HepG2 (cell line): ENCODE data around the gene IL1RAP.

ENCODE experiments used
- BHLHE40 ChIP-seq: IDR thresholded peaks from 2 replicates; pipeline ENCODE4 v1.6.1; 2011; ENCODE audit warnings: low read length, improper control_type of control experiment
- EP300 ChIP-seq, 3 experiments: sonication (generic) in 1 of 3; formaldehyde crosslinking in 1 of 3; IDR thresholded peaks; 2 replicates each; pipeline versions ENCODE4 v1.5.1 to v1.6.1; 2011 to 2020; ENCODE audit warnings: low read depth in 2 of 3, low read length in 2 of 3, borderline replicate concordance in 1 of 3, improper control_type of control experiment in 1 of 3, mild to moderate bottlenecking in 1 of 3, missing genetic modification reagents in 1 of 3, moderate library complexity in 1 of 3
- ETV5 ChIP-seq: IDR thresholded peaks from 2 replicates; pipeline ENCODE4 v1.6.1; 2018; ENCODE audit warnings: missing biosample characterization, missing genetic modification reagents, inconsistent platforms, borderline replicate concordance
- FOXK1 ChIP-seq: sonication (generic); formaldehyde crosslinking; IDR thresholded peaks from 2 replicates; pipeline ENCODE4 v1.4.0; 2020; ENCODE audit warnings: low read depth, missing genetic modification reagents, borderline replicate concordance
- IKZF4 ChIP-seq: sonication (generic); formaldehyde crosslinking; IDR thresholded peaks from 2 replicates; pipeline ENCODE4 v1.5.1; 2020; ENCODE audit warnings: borderline replicate concordance, mild to moderate bottlenecking, low read depth, missing genetic modification reagents; ENCODE audit errors: not compliant biosample characterization
- JUN ChIP-seq: sonication (generic); formaldehyde crosslinking; IDR thresholded peaks from 2 replicates; pipeline ENCODE4 v1.4.0; 2020; ENCODE audit warnings: mild to moderate bottlenecking, missing genetic modification reagents
- POLR2A ChIP-seq, 2 experiments: IDR thresholded peaks; 2 replicates each; pipeline ENCODE4 v1.6.1; 2011; ENCODE audit warnings: low read depth in 2 of 2, low read length in 2 of 2, mild to moderate bottlenecking in 1 of 2, moderate library complexity in 1 of 2; ENCODE audit not compliant: insufficient read depth in 1 of 2
- SP1 ChIP-seq, 2 experiments: fragments of 450-650 bp in 1 of 2; sonication (generic) in 1 of 2; formaldehyde crosslinking in 1 of 2; IDR thresholded peaks; 2 replicates each; pipeline versions ENCODE4 v1.4.0 to v1.6.1; 2016 to 2020; ENCODE audit warnings: missing genetic modification reagents in 1 of 2
- YY1 ChIP-seq: IDR thresholded peaks from 2 replicates; pipeline ENCODE4 v1.6.1; 2011; ENCODE audit warnings: low read length, low read depth, moderate library complexity, mild to moderate bottlenecking; ENCODE audit not compliant: insufficient read depth, insufficient replicate concordance
- ZBTB33 ChIP-seq: sonication (generic); formaldehyde crosslinking; IDR thresholded peaks from 2 replicates; pipeline ENCODE4 v1.4.0; 2020; ENCODE audit warnings: missing genetic modification reagents
- ZNF326 ChIP-seq: sonication (generic); formaldehyde crosslinking; IDR thresholded peaks from 2 replicates; pipeline ENCODE4 v1.4.0; 2020; ENCODE audit warnings: missing genetic modification reagents, borderline replicate concordance
- ZNF543 ChIP-seq: sonication (generic); formaldehyde crosslinking; IDR thresholded peaks from 2 replicates; pipeline ENCODE4 v1.4.0; 2020; ENCODE audit warnings: mild to moderate bottlenecking, missing genetic modification reagents
- ZNF616 ChIP-seq: sonication (generic); formaldehyde crosslinking; IDR thresholded peaks from 2 replicates; pipeline ENCODE4 v1.5.0; 2020; ENCODE audit warnings: low read depth, mild to moderate bottlenecking, missing genetic modification reagents
- TF ChIP-seq, protein P1 (sequence below): sonication (generic); formaldehyde crosslinking; IDR thresholded peaks from 2 replicates; pipeline ENCODE4 v1.5.0; 2020; ENCODE audit warnings: mild to moderate bottlenecking, missing genetic modification reagents, moderate library complexity

- TF ChIP-seq FOXK1: no peak
- no peak for TF ChIP-seq ZNF543 (CRISPR knock-in tag)
- TF ChIP-seq SP1 (IDR thresholded peaks at IDR 0.05): no peak
- TF ChIP-seq SP1 (CRISPR knock-in tag; IDR thresholded peaks at IDR 0.05): no peak
- TF ChIP-seq, protein P1, sequence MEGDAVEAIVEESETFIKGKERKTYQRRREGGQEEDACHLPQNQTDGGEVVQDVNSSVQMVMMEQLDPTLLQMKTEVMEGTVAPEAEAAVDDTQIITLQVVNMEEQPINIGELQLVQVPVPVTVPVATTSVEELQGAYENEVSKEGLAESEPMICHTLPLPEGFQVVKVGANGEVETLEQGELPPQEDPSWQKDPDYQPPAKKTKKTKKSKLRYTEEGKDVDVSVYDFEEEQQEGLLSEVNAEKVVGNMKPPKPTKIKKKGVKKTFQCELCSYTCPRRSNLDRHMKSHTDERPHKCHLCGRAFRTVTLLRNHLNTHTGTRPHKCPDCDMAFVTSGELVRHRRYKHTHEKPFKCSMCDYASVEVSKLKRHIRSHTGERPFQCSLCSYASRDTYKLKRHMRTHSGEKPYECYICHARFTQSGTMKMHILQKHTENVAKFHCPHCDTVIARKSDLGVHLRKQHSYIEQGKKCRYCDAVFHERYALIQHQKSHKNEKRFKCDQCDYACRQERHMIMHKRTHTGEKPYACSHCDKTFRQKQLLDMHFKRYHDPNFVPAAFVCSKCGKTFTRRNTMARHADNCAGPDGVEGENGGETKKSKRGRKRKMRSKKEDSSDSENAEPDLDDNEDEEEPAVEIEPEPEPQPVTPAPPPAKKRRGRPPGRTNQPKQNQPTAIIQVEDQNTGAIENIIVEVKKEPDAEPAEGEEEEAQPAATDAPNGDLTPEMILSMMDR (CRISPR knock-in tag): no peak
- TF ChIP-seq ZNF616 (CRISPR knock-in tag): no peak
- no peak for TF ChIP-seq EP300 (IDR thresholded peaks at IDR 0.05; ENCODE audit: low read depth in 2 of 2, low read length in 2 of 2)
- no peak for TF ChIP-seq EP300 (CRISPR knock-in tag; IDR thresholded peaks at IDR 0.05; ENCODE audit: borderline replicate concordance)
- no peak for TF ChIP-seq ZBTB33 (CRISPR knock-in tag)
- TF ChIP-seq POLR2A (IDR thresholded peaks at IDR 0.05; ENCODE audit: insufficient read depth in 1 of 2, low read depth in 2 of 2, low read length in 2 of 2): no peak
- TF ChIP-seq ETV5 (CRISPR knock-in tag): no peak
- no peak for TF ChIP-seq ZNF326 (CRISPR knock-in tag)
- no peak for TF ChIP-seq IKZF4 (CRISPR knock-in tag)
- no peak for TF ChIP-seq JUN (CRISPR knock-in tag)
- no peak for TF ChIP-seq BHLHE40
- TF ChIP-seq YY1: no peak
Measured at GRCh38 chr3:190495354-190495753, 18.5 kb upstream of the IL1RAP start.
